Ovary (tissue), 9 donors: ENCODE measurements around the gene KIAA1143. TPM values are rescaled to one million over a fixed set of nuclear protein-coding genes. Genes with fewer than 3 reads are reported as not detected.

ENCODE experiments used
- DNase-seq, 5 donors: peaks; one replicate each; pipeline ENCODE4 v3.0.0-alpha.2; 2019 to 2020
- H3K27ac ChIP-seq, 2 donors: fragments of 200-600 bp; one replicate each; pipeline versions ENCODE4 v1.5.1 to v1.8.0; 2019 to 2022
- H3K27me3 ChIP-seq: fragments of 200-600 bp; one replicate; pipeline ENCODE4 v1.8.0; 2022
- H3K36me3 ChIP-seq: fragments of 200-600 bp; sonication (generic); one replicate; pipeline ENCODE4 v1.5.1; 2019
- H3K4me1 ChIP-seq: one replicate; pipeline ENCODE4 v1.8.1; 2013; ENCODE audit warnings: mild to moderate bottlenecking, moderate library complexity; ENCODE audit not compliant: insufficient read depth
- H3K4me3 ChIP-seq: fragments of 200-600 bp; sonication (generic); one replicate; pipeline ENCODE4 v1.5.1; 2017
- H3K9me3 ChIP-seq, 2 donors: fragments of 200-600 bp in 1 of 2; sonication (generic) in 1 of 2; one replicate each; pipeline versions ENCODE4 v1.5.1 to v1.8.1; 2013 to 2019; ENCODE audit warnings: mild to moderate bottlenecking in 1 of 2, moderate library complexity in 1 of 2
- CTCF ChIP-seq, 3 donors: fragments of 450-650 bp in 2 of 3; fragments of 200-600 bp in 1 of 3; IDR thresholded peaks; one replicate each; pipeline versions ENCODE4 v1.5.1 to v1.8.0; 2016 to 2022; ENCODE audit warnings: antibody characterized with exemption in 3 of 3, mild to moderate bottlenecking in 1 of 3
- EP300 ChIP-seq: sonication (generic); formaldehyde crosslinking; IDR thresholded peaks from one replicate; pipeline ENCODE4 v1.6.1; 2017; ENCODE audit warnings: antibody characterized with exemption
- POLR2A ChIP-seq: fragments of 450-650 bp; IDR thresholded peaks from one replicate; pipeline ENCODE4 v1.6.1; 2017; ENCODE audit warnings: antibody characterized with exemption, mild to moderate bottlenecking, moderate library complexity
- WGBS, 3 donors: extraction: QIAGEN DNeasy Blood & Tissue Kit in 1 of 3; methylation state at CpG; one replicate each; pipeline versions ENCODE4 v1.1.5 to v1.1.7; 2013 to 2017; 5-methylcytosine and 5-hydroxymethylcytosine counted together
- intact Hi-C, 4 donors: fragments of 100-400 bp; cut with DNase I; formaldehyde crosslinking; loops; one replicate each; pipeline versions ENCODE4 v1.11.0 to v1.15.1; 2022 to 2023
- polyA plus RNA-seq, 2 donors: library from polyadenylated mRNA; stranded (reverse); fragments of 200-250 nt in 1 of 2; fragments of 350-450 nt in 1 of 2; fragmentation: Illumina TruSeq in 1 of 2; extraction: RNeasy Lipid Tissue Mini Kit (QIAGEN cat#74804) in 1 of 2; gene quantifications; one replicate each; pipeline ENCODE4 v1.2.3, GENCODE V29; 2013 to 2014
- total RNA-seq, 7 donors: library from RNA; depleted of rRNA in 2 of 7; stranded (reverse); fragments of >200 nt in 2 of 7; fragmentation: NEBNext Ultra II Directional in 3 of 7; extraction: Animal tissue kit (Norgen Biotek cat#: 25700) in 3 of 7; gene quantifications; one replicate each; pipeline versions ENCODE4 v1.1.0 to v1.2.4, GENCODE V29; 2016 to 2023
- donor health status: DM: no; HTN: no; CAD: no; lungs with moderate emphysema.
- donor health status: DM: no; HTN: no; CAD: no.
- donor health status: Bipolar disorder and iron deficiency.
- donor health status: DM: yes; HTN: yes; CAD: no.
- donor health status: DM: no; HTN: no; CAD: no.
- donor health status: DM: yes; HTN: yes; CAD: no.

KIAA1143 gene
- total and polyA plus RNA-seq, 9 donors: 22.4 to 55.4 (median 37.3) TPM

- Histone ChIP-seq H3K27ac (no peak overlapping the region), H3K27me3 (no peaks in the 10 kb centered on the region), H3K9me3 (no peaks in the 10 kb centered on the region), H3K4me1 (no peaks in the 10 kb centered on the region), H3K4me3 (no peak overlapping the region), H3K36me3 (no peaks in the 10 kb centered on the region)
- 91 to 97% (median 96%) methylated on average over 4 of the region's 4 CpGs for WGBS, 3 donors
- DNase-seq: no peak
- intact Hi-C loops: no loop called here
- TF ChIP-seq CTCF (IDR thresholded peaks at IDR 0.05) (no peak), EP300 (no peak), POLR2A (no peak)
Observed at GRCh38 chr3:44795197-44795596, 33.8 kb upstream of the KIAA1143 start.

GRCh38 chr3:44782891-44783290 lies 21.5 kb upstream of the KIAA1143 start:
- 94 to 97% (median 97%) methylated on average over 4 of the region's 4 CpGs for WGBS, 3 donors
- TF ChIP-seq POLR2A (no peak), CTCF (IDR thresholded peaks at IDR 0.05) (no peak), EP300 (no peak)
- H3K4me3 ChIP-seq: no peak overlapping the region
- no peak overlapping the region for H3K27ac ChIP-seq
- no peaks in the 10 kb centered on the region for H3K36me3 ChIP-seq
- H3K4me1 ChIP-seq: no peaks in the 10 kb centered on the region
- DNase-seq: no peak
- H3K27me3 ChIP-seq: no peaks in the 10 kb centered on the region
- H3K9me3 ChIP-seq: no peaks in the 10 kb centered on the region
- intact Hi-C loops: no loop called here

- H3K4me3 ChIP-seq: no peak overlapping the region
- DNase-seq: no peak
- H3K36me3 ChIP-seq: no peaks in the 10 kb centered on the region
- peaks cover 0 to 4% of the 10 kb centered on the region in 2 donors for H3K9me3 ChIP-seq
- H3K27me3 ChIP-seq: no peaks in the 10 kb centered on the region
- 94 to 98% (median 96%) methylated on average over 1 of the region's 1 CpG for WGBS, 3 donors
- intact Hi-C loops: no loop called here
- no peak for TF ChIP-seq CTCF (IDR thresholded peaks at IDR 0.05)
- no peak for TF ChIP-seq EP300
- no peak for TF ChIP-seq POLR2A
- H3K27ac ChIP-seq: no peak overlapping the region
- no peaks in the 10 kb centered on the region for H3K4me1 ChIP-seq
Observed at GRCh38 chr3:44772099-44772442, 10.7 kb upstream of the KIAA1143 start.

- Histone ChIP-seq H3K27ac (no peak overlapping the region), H3K9me3 (peaks cover 0 to 4% of the 10 kb centered on the region in 2 donors), H3K4me1 (no peaks in the 10 kb centered on the region), H3K4me3 (no peak overlapping the region), H3K36me3 (no peaks in the 10 kb centered on the region), H3K27me3 (no peaks in the 10 kb centered on the region)
- DNase-seq: no peak
- TF ChIP-seq EP300 (no peak), POLR2A (no peak), CTCF (IDR thresholded peaks at IDR 0.05) (no peak)
- intact Hi-C loops: no loop called here
- 93 to 97% (median 95%) methylated on average over 1 of the region's 1 CpG for WGBS, 3 donors
Observed at GRCh38 chr3:44771424-44772098, 10.1 kb upstream of the KIAA1143 start.
